WTC11 (cell line): ENCODE measurements around the gene ZIC4. TPM values are rescaled to one million over a fixed set of nuclear protein-coding genes. Genes with fewer than 3 reads are reported as not detected.

Experiments
- ATAC-seq: fragments of 200-7000 bp; cut with Tn5 transposase; 2 replicates; pipeline ENCODE4 v1.10.0; 2021; ENCODE audit warnings: mild to moderate bottlenecking, moderate library complexity
- CTCF ChIA-PET: fragments of 300-600 bp; sonication (Branson Sonifier 250); formaldehyde crosslinking; loops from one replicate; lab custom pipeline; 2021; ENCODE audit warnings: antibody characterized with exemption; lab: Charles Lee
- POLR2A ChIA-PET: fragments of 350-600 bp; sonication (Branson Sonifier 250); formaldehyde crosslinking; loops from one replicate; lab custom pipeline; 2021; ENCODE audit warnings: antibody characterized with exemption; lab: Charles Lee
- DNase-seq: peaks from one replicate; pipeline ENCODE4 v3.0.0; 2021; ENCODE audit warnings: low spot score
- H3K27ac Mint-ChIP-seq: 2 replicates; pipeline ENCODE4 v1.8.0; 2021; ENCODE audit warnings: mixed read lengths
- H3K27me3 Mint-ChIP-seq: 2 replicates; pipeline ENCODE4 v1.8.0; 2021; ENCODE audit warnings: low read depth, mild to moderate bottlenecking, moderate library complexity, mixed read lengths
- H3K36me3 Mint-ChIP-seq: 2 replicates; pipeline ENCODE4 v1.8.0; 2021; ENCODE audit warnings: mixed read lengths
- H3K4me1 Mint-ChIP-seq: 2 replicates; pipeline ENCODE4 v1.8.0; 2022; ENCODE audit warnings: mixed read lengths
- H3K4me3 Mint-ChIP-seq: 2 replicates; pipeline ENCODE4 v1.8.0; 2021; ENCODE audit warnings: mild to moderate bottlenecking, moderate library complexity, mixed read lengths
- H3K9me3 Mint-ChIP-seq: 2 replicates; pipeline ENCODE4 v1.8.0; 2021; ENCODE audit warnings: mixed read lengths
- CBFB ChIP-seq: sonication (generic); formaldehyde crosslinking; IDR thresholded peaks from 2 replicates; pipeline ENCODE4 v1.8.1; 2022; ENCODE audit warnings: mild to moderate bottlenecking, low read depth, missing genetic modification reagents
- CREM ChIP-seq: sonication (generic); formaldehyde crosslinking; IDR thresholded peaks from 2 replicates; pipeline ENCODE4 v1.8.1; 2022; ENCODE audit warnings: mild to moderate bottlenecking, missing genetic modification reagents, moderate library complexity
- ELF4 ChIP-seq: sonication (generic); formaldehyde crosslinking; IDR thresholded peaks from 2 replicates; pipeline ENCODE4 v1.8.1; 2022; ENCODE audit warnings: low read depth, mild to moderate bottlenecking, moderate library complexity, missing genetic modification reagents
- FOXK1 ChIP-seq: sonication (generic); formaldehyde crosslinking; IDR thresholded peaks from 2 replicates; pipeline ENCODE4 v1.8.0; 2022; ENCODE audit warnings: mild to moderate bottlenecking, moderate library complexity, missing genetic modification reagents
- GABPB1 ChIP-seq: sonication (generic); formaldehyde crosslinking; IDR thresholded peaks from 2 replicates; pipeline ENCODE4 v1.8.1; 2023; ENCODE audit warnings: mild to moderate bottlenecking, missing genetic modification reagents
- HMGA2 ChIP-seq: fragments of 250-450 bp; sonication (Bioruptor Pico); IDR thresholded peaks from 2 replicates; pipeline ENCODE4 v1.4.0; 2021; ENCODE audit warnings: mild to moderate bottlenecking, moderate library complexity
- IRF2 ChIP-seq: sonication (generic); formaldehyde crosslinking; IDR thresholded peaks from 2 replicates; pipeline ENCODE4 v1.8.0; 2022; ENCODE audit warnings: low read depth, missing genetic modification reagents, borderline replicate concordance
- NFE2L1 ChIP-seq: sonication (generic); formaldehyde crosslinking; IDR thresholded peaks from 2 replicates; pipeline ENCODE4 v1.8.1; 2023; ENCODE audit warnings: missing genetic modification reagents
- NFYB ChIP-seq: sonication (generic); formaldehyde crosslinking; conservative IDR thresholded peaks from 2 replicates; pipeline ENCODE4 v1.8.0; 2022; ENCODE audit warnings: low read depth, missing genetic modification reagents
- NR3C1 ChIP-seq: sonication (generic); formaldehyde crosslinking; conservative IDR thresholded peaks from 2 replicates; pipeline ENCODE4 v1.8.1; 2023; ENCODE audit warnings: low read depth, mild to moderate bottlenecking, missing genetic modification reagents
- RELA ChIP-seq: sonication (generic); formaldehyde crosslinking; IDR thresholded peaks from 2 replicates; pipeline ENCODE4 v1.8.1; 2022; ENCODE audit warnings: missing genetic modification reagents, mild to moderate bottlenecking, borderline replicate concordance
- RORB ChIP-seq: fragments of 250-450 bp; sonication (Bioruptor Pico); IDR thresholded peaks from 2 replicates; pipeline ENCODE4 v1.9.0; 2021; ENCODE audit warnings: mild to moderate bottlenecking
- SMAD4 ChIP-seq: sonication (generic); formaldehyde crosslinking; IDR thresholded peaks from 2 replicates; pipeline ENCODE4 v1.8.0; 2022; ENCODE audit warnings: mild to moderate bottlenecking, missing genetic modification reagents
- TCF7 ChIP-seq: sonication (generic); formaldehyde crosslinking; IDR thresholded peaks from 2 replicates; pipeline ENCODE4 v1.8.0; 2022; ENCODE audit warnings: mild to moderate bottlenecking, low read depth, missing genetic modification reagents, moderate library complexity
- ZBTB21 ChIP-seq: sonication (generic); formaldehyde crosslinking; IDR thresholded peaks from 2 replicates; pipeline ENCODE4 v1.8.1; 2023; ENCODE audit warnings: mild to moderate bottlenecking, missing genetic modification reagents, borderline replicate concordance
- ZNF121 ChIP-seq: sonication (generic); formaldehyde crosslinking; IDR thresholded peaks from 2 replicates; pipeline ENCODE4 v1.8.0; 2023; ENCODE audit warnings: missing genetic modification reagents
- ZNF138 ChIP-seq: sonication (generic); formaldehyde crosslinking; conservative IDR thresholded peaks from 2 replicates; pipeline ENCODE4 v1.8.1; 2022; ENCODE audit warnings: mild to moderate bottlenecking, moderate library complexity, missing genetic modification reagents
- ZNF219 ChIP-seq: sonication (generic); formaldehyde crosslinking; IDR thresholded peaks from 2 replicates; pipeline ENCODE4 v1.8.0; 2023; ENCODE audit warnings: missing genetic modification reagents, mild to moderate bottlenecking, borderline replicate concordance
- ZNF232 ChIP-seq: sonication (generic); formaldehyde crosslinking; IDR thresholded peaks from 2 replicates; pipeline ENCODE4 v1.8.0; 2022; ENCODE audit warnings: mild to moderate bottlenecking, missing genetic modification reagents
- ZNF263 ChIP-seq: sonication (generic); formaldehyde crosslinking; IDR thresholded peaks from 2 replicates; pipeline ENCODE4 v1.8.1; 2022; ENCODE audit warnings: low read depth, mild to moderate bottlenecking, moderate library complexity, missing genetic modification reagents
- total RNA-seq: library from RNA; stranded (reverse); gene quantifications from 3 replicates; pipeline ENCODE4 v1.2.3, GENCODE V29; 2021
- TF ChIP-seq, protein P1 (sequence below): fragments of 250-450 bp; sonication (Bioruptor Pico); IDR thresholded peaks from 2 replicates; pipeline ENCODE4 v1.9.0; 2021; ENCODE audit warnings: mild to moderate bottlenecking
- TF ChIP-seq, protein P2 (sequence below): sonication (generic); formaldehyde crosslinking; IDR thresholded peaks from 2 replicates; pipeline ENCODE4 v1.8.1; 2022; ENCODE audit warnings: mild to moderate bottlenecking, moderate library complexity, missing genetic modification reagents
- TF ChIP-seq, protein P3 (sequence below): sonication (generic); formaldehyde crosslinking; IDR thresholded peaks from 2 replicates; pipeline ENCODE4 v1.8.1; 2022; ENCODE audit warnings: mild to moderate bottlenecking, missing genetic modification reagents, moderate library complexity, borderline replicate concordance
- TF ChIP-seq, protein P4 (sequence below): fragments of 250-450 bp; sonication (Bioruptor Pico); IDR thresholded peaks from 2 replicates; pipeline ENCODE4 v1.8.0; 2021; ENCODE audit warnings: mild to moderate bottlenecking
- TF ChIP-seq, protein P5 (sequence below): fragments of 250-450 bp; sonication (Bioruptor Pico); IDR thresholded peaks from 2 replicates; pipeline ENCODE4 v1.9.0; 2021; ENCODE audit warnings: mild to moderate bottlenecking
- TF ChIP-seq, protein P6 (sequence below): sonication (generic); formaldehyde crosslinking; IDR thresholded peaks from 2 replicates; pipeline ENCODE4 v1.8.1; 2023; ENCODE audit warnings: mild to moderate bottlenecking, missing genetic modification reagents, moderate library complexity

Gene ZIC4
- total RNA-seq, 1 experiment from 2014 or later, result 3.5 TPM

DNA sequence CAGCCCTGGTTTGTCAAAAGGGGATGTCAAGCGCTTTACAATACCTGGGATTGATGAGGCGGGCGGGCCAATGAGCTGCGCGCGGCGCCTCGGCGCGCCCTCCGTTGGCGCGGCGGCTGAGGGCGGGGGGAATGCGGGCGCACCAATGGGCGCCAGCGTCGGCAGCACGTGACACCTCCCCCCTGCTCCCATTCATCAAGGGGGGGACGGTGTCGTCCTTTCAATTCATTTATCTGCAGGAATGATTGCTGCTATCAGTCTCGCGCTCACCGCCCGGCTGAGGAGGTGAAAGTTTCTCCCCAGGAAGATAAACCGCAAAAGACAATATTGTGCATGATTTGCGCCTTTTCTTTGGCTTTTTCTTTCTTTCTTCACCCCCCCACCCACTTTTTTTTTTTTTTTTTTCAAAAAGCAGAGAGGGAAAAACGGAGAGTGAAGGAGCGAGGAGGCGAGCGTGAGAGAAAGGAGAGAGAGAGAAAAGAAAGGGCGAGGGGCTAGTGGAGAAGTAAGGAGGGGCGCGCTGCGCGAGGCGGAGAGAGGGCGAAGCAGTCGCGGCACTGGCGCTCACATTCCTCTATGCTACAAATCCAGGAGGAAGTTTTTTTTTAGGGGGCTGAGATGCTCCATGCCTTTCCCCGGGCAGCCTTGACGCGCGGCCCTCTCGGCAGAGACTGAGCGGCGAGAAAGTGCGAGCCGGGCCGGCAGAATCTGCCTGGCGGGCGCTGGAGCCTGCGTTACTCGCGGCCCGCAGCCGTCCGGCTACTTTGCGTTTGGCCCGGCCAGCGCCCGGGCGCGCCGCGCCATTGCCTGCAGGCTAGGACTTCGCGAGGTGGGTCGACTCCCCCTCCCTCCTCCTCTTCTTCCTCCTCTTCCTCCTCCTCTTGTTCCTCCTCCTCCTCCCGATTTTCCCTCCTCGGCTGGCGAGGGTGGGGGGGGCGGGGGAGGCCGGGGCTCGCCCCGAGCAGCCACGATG, 3.1 kb upstream of the ZIC4 start, which contains the start of gene ZIC1 (continued):
- TF ChIP-seq, protein P1, sequence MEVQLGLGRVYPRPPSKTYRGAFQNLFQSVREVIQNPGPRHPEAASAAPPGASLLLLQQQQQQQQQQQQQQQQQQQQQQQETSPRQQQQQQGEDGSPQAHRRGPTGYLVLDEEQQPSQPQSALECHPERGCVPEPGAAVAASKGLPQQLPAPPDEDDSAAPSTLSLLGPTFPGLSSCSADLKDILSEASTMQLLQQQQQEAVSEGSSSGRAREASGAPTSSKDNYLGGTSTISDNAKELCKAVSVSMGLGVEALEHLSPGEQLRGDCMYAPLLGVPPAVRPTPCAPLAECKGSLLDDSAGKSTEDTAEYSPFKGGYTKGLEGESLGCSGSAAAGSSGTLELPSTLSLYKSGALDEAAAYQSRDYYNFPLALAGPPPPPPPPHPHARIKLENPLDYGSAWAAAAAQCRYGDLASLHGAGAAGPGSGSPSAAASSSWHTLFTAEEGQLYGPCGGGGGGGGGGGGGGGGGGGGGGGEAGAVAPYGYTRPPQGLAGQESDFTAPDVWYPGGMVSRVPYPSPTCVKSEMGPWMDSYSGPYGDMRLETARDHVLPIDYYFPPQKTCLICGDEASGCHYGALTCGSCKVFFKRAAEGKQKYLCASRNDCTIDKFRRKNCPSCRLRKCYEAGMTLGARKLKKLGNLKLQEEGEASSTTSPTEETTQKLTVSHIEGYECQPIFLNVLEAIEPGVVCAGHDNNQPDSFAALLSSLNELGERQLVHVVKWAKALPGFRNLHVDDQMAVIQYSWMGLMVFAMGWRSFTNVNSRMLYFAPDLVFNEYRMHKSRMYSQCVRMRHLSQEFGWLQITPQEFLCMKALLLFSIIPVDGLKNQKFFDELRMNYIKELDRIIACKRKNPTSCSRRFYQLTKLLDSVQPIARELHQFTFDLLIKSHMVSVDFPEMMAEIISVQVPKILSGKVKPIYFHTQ (CRISPR knock-in tag), result no peak
- no peak for TF ChIP-seq RORB (CRISPR knock-in tag)
- TF ChIP-seq, protein P2, sequence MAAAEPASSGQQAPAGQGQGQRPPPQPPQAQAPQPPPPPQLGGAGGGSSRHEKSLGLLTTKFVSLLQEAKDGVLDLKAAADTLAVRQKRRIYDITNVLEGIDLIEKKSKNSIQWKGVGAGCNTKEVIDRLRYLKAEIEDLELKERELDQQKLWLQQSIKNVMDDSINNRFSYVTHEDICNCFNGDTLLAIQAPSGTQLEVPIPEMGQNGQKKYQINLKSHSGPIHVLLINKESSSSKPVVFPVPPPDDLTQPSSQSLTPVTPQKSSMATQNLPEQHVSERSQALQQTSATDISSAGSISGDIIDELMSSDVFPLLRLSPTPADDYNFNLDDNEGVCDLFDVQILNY, result no peak
- TF ChIP-seq CBFB (CRISPR knock-in tag), result no peak
- TF ChIP-seq, protein P3, sequence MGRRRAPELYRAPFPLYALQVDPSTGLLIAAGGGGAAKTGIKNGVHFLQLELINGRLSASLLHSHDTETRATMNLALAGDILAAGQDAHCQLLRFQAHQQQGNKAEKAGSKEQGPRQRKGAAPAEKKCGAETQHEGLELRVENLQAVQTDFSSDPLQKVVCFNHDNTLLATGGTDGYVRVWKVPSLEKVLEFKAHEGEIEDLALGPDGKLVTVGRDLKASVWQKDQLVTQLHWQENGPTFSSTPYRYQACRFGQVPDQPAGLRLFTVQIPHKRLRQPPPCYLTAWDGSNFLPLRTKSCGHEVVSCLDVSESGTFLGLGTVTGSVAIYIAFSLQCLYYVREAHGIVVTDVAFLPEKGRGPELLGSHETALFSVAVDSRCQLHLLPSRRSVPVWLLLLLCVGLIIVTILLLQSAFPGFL, result no peak
- TF ChIP-seq ZNF219 (CRISPR knock-in tag), result no peak
- no peak for TF ChIP-seq CREM (CRISPR knock-in tag)
- TF ChIP-seq ZNF121 (CRISPR knock-in tag), result no peak
- no peak for TF ChIP-seq IRF2 (CRISPR knock-in tag)
- no peak for TF ChIP-seq ZBTB21 (CRISPR knock-in tag)
- TF ChIP-seq FOXK1 (CRISPR knock-in tag), result no peak; the same call in 1 of the 2 replicates
- no peak for TF ChIP-seq GABPB1 (CRISPR knock-in tag)
- TF ChIP-seq, protein P4, sequence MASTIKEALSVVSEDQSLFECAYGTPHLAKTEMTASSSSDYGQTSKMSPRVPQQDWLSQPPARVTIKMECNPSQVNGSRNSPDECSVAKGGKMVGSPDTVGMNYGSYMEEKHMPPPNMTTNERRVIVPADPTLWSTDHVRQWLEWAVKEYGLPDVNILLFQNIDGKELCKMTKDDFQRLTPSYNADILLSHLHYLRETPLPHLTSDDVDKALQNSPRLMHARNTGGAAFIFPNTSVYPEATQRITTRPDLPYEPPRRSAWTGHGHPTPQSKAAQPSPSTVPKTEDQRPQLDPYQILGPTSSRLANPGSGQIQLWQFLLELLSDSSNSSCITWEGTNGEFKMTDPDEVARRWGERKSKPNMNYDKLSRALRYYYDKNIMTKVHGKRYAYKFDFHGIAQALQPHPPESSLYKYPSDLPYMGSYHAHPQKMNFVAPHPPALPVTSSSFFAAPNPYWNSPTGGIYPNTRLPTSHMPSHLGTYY (CRISPR knock-in tag), result no peak
- TF ChIP-seq NR3C1, result no peak
- TF ChIP-seq ZNF232 (CRISPR knock-in tag), result no peak
- no peak for TF ChIP-seq NFE2L1 (CRISPR knock-in tag)

DNA sequence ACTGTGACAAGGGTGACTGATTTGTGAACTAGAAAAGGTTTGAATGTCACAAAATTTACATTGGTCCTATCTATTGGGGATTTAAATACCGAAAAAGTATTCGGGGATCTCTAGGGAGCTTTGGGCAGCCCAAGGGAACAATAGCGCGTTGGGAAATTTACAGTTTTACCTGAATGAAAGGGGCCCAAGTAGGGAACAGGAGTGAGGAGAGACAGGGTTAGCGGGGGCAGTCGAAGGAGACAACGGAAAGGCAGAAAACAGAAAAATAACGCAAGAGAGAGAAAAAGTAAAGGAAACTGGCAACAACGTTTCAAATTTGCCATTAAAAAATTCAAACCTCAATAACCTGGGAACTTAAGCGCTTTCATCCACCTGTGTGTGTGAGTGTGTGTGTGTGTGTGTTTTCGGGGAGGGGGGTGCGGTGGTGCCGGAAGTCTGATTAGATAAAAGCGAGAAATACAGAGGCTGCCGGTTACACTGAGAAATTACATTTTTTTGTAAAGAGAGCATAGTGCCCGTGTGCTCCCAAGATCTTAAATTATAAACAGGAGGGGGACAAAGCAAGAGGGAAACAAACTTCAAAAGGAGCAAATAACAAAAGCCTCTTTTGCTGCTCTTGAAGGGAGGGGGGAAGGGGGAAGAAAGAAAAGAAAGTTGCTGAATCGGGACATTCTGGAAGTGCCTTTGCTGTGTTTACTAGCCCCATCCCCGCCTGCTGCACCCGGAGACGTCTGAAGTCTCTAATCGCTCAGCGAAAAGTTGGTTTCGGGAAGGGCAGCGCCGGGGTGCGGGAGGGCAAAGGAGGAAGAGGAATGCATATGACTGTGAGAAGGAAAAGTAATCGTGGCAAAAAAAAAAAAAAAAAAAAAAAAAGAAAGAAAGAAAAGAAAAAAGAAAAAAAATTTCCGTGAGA, 2.1 kb upstream of the ZIC4 start:
- ChIA-PET POLR2A (interaction anchor here (0.7 to 2.0 kb wide), 7 partner anchors 11 to 794 kb away, joined by 5 to 11 read pairs (median 7); no protein-coding TSS in a partner anchor), CTCF (interaction anchor here (0.7 to 4.3 kb wide), 10 partner anchors 8 to 172 kb away, joined by 3 to 25 read pairs (median 6); no protein-coding TSS in a partner anchor)
- peak overlapping the region; percentile 89 for H3K27ac Mint-ChIP-seq
- H3K27me3 Mint-ChIP-seq, result peaks cover 100% of the 10 kb centered on the region
- DNase-seq (peak; percentile 65), ATAC-seq (peak; percentile 1; the same call in 1 of the 2 replicates)
- H3K36me3 Mint-ChIP-seq, result peaks cover 3% of the 10 kb centered on the region; the same call in 1 of the 2 replicates
- H3K4me1 Mint-ChIP-seq, result peaks cover 78% of the 10 kb centered on the region
- H3K4me3 Mint-ChIP-seq, result peak overlapping the region; percentile 91
- H3K9me3 Mint-ChIP-seq, result no peaks in the 10 kb centered on the region
- TF ChIP-seq ELF4 (CRISPR knock-in tag), result no peak
- no peak for TF ChIP-seq FOXK1 (CRISPR knock-in tag)
- no peak for TF ChIP-seq HMGA2 (CRISPR knock-in tag)
- TF ChIP-seq ZNF232 (CRISPR knock-in tag), result no peak
- TF ChIP-seq SMAD4 (CRISPR knock-in tag), result no peak
- TF ChIP-seq RORB (CRISPR knock-in tag), result no peak
- no peak for TF ChIP-seq ZNF138
- TF ChIP-seq NFYB, result no peak
- TF ChIP-seq CREM (CRISPR knock-in tag), result no peak
- TF ChIP-seq TCF7 (CRISPR knock-in tag), result no peak
- TF ChIP-seq, protein P5, sequence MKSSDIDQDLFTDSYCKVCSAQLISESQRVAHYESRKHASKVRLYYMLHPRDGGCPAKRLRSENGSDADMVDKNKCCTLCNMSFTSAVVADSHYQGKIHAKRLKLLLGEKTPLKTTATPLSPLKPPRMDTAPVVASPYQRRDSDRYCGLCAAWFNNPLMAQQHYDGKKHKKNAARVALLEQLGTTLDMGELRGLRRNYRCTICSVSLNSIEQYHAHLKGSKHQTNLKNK (CRISPR knock-in tag), result no peak
- TF ChIP-seq RELA, result no peak
- TF ChIP-seq, protein P6, sequence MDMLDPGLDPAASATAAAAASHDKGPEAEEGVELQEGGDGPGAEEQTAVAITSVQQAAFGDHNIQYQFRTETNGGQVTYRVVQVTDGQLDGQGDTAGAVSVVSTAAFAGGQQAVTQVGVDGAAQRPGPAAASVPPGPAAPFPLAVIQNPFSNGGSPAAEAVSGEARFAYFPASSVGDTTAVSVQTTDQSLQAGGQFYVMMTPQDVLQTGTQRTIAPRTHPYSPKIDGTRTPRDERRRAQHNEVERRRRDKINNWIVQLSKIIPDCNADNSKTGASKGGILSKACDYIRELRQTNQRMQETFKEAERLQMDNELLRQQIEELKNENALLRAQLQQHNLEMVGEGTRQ (CRISPR knock-in tag), result no peak
- no peak for TF ChIP-seq ZNF263 (CRISPR knock-in tag)
